Natural killer cell (primary cell): ENCODE measurements around the gene PSME2. TPM values are rescaled to one million over a fixed set of nuclear protein-coding genes. Genes with fewer than 3 reads are reported as not detected.

Experiments
- ATAC-seq, 3 donors: fragments of 150-1000 bp in 2 of 3; fragments of 200-7000 bp in 1 of 3; cut with Tn5 transposase; 1 replicate in 1 of 3; 2 replicates in 2 of 3; pipeline ENCODE4 v1.10.0; 2021; ENCODE audit warnings: mild to moderate bottlenecking in 2 of 3, moderate library complexity in 2 of 3
- DNase-seq, 2 donors: peaks; one replicate each; pipeline versions ENCODE4 v3.0.0 to v3.0.0-alpha.2; 2013 to 2021; ENCODE audit warnings: mixed read lengths in 1 of 2
- H3K27ac ChIP-seq: one replicate; pipeline ENCODE4 v1.5.1; 2013; ENCODE audit warnings: mild to moderate bottlenecking, low read length
- H3K27me3 ChIP-seq: one replicate; pipeline ENCODE4 v1.6.1; 2013; ENCODE audit warnings: low read length; ENCODE audit not compliant: control insufficient read depth, insufficient read depth
- H3K36me3 ChIP-seq: one replicate; pipeline ENCODE4 v1.6.1; 2013; ENCODE audit warnings: low read length; ENCODE audit not compliant: control insufficient read depth, insufficient read depth
- H3K4me1 ChIP-seq: one replicate; pipeline ENCODE4 v1.6.1; 2013; ENCODE audit warnings: low read length; ENCODE audit not compliant: control insufficient read depth, insufficient read depth
- H3K4me3 ChIP-seq: one replicate; pipeline ENCODE4 v1.5.1; 2013; ENCODE audit warnings: low read length
- H3K9me3 ChIP-seq: one replicate; pipeline ENCODE4 v1.6.1; 2013; ENCODE audit warnings: low read length; ENCODE audit not compliant: control insufficient read depth, insufficient read depth
- H3K27ac Mint-ChIP-seq, 2 donors: one replicate each; pipeline ENCODE4 v1.8.0; 2022; ENCODE audit warnings: mild to moderate bottlenecking in 2 of 2, mixed read lengths in 2 of 2, moderate library complexity in 1 of 2
- H3K27me3 Mint-ChIP-seq, 2 donors: one replicate each; pipeline ENCODE4 v1.8.0; 2022; ENCODE audit warnings: low read depth in 2 of 2, mixed read lengths in 2 of 2
- H3K36me3 Mint-ChIP-seq: one replicate; pipeline ENCODE4 v1.8.0; 2022; ENCODE audit warnings: mixed read lengths
- H3K4me1 Mint-ChIP-seq, 2 donors: one replicate each; pipeline ENCODE4 v1.8.0; 2022; ENCODE audit warnings: mixed read lengths in 2 of 2
- H3K4me3 Mint-ChIP-seq: one replicate; pipeline ENCODE4 v1.8.0; 2022; ENCODE audit warnings: mild to moderate bottlenecking, moderate library complexity, mixed read lengths
- H3K9me3 Mint-ChIP-seq, 2 donors: one replicate each; pipeline ENCODE4 v1.8.0; 2022; ENCODE audit warnings: mixed read lengths in 2 of 2
- WGBS: methylation state at CpG from one replicate; pipeline ENCODE4 v1.1.7; 2013; ENCODE audit warnings: missing lambda C conversion rate; ENCODE audit not compliant: insufficient coverage; 5-methylcytosine and 5-hydroxymethylcytosine counted together
- intact Hi-C: fragments of 100-400 bp; cut with micrococcal nuclease; formaldehyde crosslinking; loops from one replicate; pipeline ENCODE4 v1.14.2; 2022
- total RNA-seq, 4 donors: library from RNA; stranded (reverse); fragments of 120-200 nt in 1 of 4; gene quantifications; one replicate each; pipeline versions ENCODE4 v1.2.3 to v1.2.4, GENCODE V29; 2013 to 2022
- TF ChIP-seq, protein P1 (sequence below): fragments of 200-600 bp; IDR thresholded peaks from one replicate; pipeline ENCODE4 v1.8.0; 2022; ENCODE audit warnings: antibody characterized with exemption

Gene PSME2
- total RNA-seq, 3 donors from 2014 or later (not counting 1 experiment from before 2014, with no cell fraction given): 193 to 237 (median 234) TPM

DNA sequence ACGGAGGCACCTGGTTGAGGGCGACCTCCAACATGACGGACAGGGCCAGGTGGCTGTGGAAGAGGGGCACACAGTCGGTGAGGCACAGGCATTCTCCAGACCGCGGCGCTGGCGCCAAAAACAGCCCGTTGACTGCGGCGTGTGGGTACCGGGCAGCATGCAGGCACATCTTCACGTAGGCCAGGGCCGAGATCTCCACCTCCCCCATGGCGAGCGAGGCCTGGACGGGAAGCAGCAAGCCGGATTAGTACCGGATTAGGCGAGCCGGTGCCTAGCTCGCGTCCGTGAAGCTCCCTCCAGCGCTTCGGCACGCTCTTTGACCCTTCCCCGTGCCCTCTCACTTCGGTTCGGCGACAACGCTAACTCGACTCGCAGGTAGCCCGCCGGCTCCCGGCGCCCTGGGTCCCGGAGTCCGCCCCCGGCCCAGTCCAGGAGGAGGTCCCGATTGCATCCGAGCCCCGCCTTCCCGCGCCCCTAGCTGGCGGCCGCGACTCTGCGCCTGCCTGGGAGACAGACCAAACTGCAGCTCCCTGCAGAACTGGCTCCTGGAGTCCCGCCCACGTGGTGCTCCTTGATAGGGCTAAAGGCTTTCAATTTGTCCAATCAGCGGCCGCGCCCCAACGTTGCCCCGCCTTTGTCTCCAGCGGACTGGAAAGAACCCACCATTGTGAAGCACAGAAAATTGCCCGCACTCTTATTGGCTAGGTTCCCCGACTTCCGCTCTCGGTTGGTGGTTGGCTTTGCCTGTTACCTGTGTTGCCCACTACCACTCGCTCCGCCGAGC, 5.1 kb downstream of the PSME2 start, which contains the start of gene EMC9:
TSS of gene EMC9 (minus strand) at position 495 of the 784 bp plus-strand sequence. CDS start at position 208, 287 bp downstream.
- Mint-ChIP-seq H3K9me3 (no peaks in the 10 kb centered on the region), H3K27ac (peak within 1 kb of the TSS; percentile 86 to 93), H3K27me3 (no peaks in the 10 kb centered on the region), H3K4me3 (peak within 1 kb of the TSS; percentile 73), H3K36me3 (peaks cover 7% of the 10 kb centered on the region), H3K4me1 (peaks cover 54 to 73% of the 10 kb centered on the region in 2 donors)
- H3K4me1 ChIP-seq: peaks cover 55% of the 10 kb centered on the region
- H3K9me3 ChIP-seq: no peaks in the 10 kb centered on the region
- peak within 1 kb of the TSS; percentile 75 for H3K27ac ChIP-seq
- peaks cover 43% of the 10 kb centered on the region for H3K36me3 ChIP-seq
- H3K27me3 ChIP-seq: no peaks in the 10 kb centered on the region
- intact Hi-C loops: loop anchor here (1.0 kb wide), 1 partner anchor 27 kb away; the partner anchor contains the start of genes DCAF11 and NRL
- DNase-seq (peak; percentile 98 to 99), ATAC-seq (peak; percentile 89 to 97 (median 91))
- TF ChIP-seq, protein P1, sequence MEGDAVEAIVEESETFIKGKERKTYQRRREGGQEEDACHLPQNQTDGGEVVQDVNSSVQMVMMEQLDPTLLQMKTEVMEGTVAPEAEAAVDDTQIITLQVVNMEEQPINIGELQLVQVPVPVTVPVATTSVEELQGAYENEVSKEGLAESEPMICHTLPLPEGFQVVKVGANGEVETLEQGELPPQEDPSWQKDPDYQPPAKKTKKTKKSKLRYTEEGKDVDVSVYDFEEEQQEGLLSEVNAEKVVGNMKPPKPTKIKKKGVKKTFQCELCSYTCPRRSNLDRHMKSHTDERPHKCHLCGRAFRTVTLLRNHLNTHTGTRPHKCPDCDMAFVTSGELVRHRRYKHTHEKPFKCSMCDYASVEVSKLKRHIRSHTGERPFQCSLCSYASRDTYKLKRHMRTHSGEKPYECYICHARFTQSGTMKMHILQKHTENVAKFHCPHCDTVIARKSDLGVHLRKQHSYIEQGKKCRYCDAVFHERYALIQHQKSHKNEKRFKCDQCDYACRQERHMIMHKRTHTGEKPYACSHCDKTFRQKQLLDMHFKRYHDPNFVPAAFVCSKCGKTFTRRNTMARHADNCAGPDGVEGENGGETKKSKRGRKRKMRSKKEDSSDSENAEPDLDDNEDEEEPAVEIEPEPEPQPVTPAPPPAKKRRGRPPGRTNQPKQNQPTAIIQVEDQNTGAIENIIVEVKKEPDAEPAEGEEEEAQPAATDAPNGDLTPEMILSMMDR: peak; percentile 20
- WGBS: under 1% methylated on average over 65 of the region's 65 CpGs
- peak within 1 kb of the TSS; percentile 59 for H3K4me3 ChIP-seq

GRCh38 chr14:24139272-24139934, 7.0 kb downstream of the PSME2 start:
- no peak overlapping the region for H3K27ac ChIP-seq
- H3K4me3 ChIP-seq: no peak overlapping the region
- Mint-ChIP-seq H3K27me3 (no peaks in the 10 kb centered on the region), H3K9me3 (no peaks in the 10 kb centered on the region), H3K4me1 (peaks cover 47 to 63% of the 10 kb centered on the region in 2 donors), H3K4me3 (peak overlapping the region; percentile 63), H3K36me3 (peaks cover 5% of the 10 kb centered on the region), H3K27ac (peak overlapping the region; percentile 70 to 71)
- intact Hi-C loops: loop anchor here (10.0 kb wide), 1 partner anchor 1215 kb away; the partner anchor contains the start of gene PRMT5
- H3K9me3 ChIP-seq: no peaks in the 10 kb centered on the region
- no peaks in the 10 kb centered on the region for H3K27me3 ChIP-seq
- H3K36me3 ChIP-seq: peaks cover 40% of the 10 kb centered on the region
- TF ChIP-seq, protein P1: no peak
- peaks cover 46% of the 10 kb centered on the region for H3K4me1 ChIP-seq
- WGBS: 91% methylated on average over 9 of the region's 9 CpGs
- ATAC-seq (no peak), DNase-seq (peak in 1 of 2 donors; percentile 42)

DNA sequence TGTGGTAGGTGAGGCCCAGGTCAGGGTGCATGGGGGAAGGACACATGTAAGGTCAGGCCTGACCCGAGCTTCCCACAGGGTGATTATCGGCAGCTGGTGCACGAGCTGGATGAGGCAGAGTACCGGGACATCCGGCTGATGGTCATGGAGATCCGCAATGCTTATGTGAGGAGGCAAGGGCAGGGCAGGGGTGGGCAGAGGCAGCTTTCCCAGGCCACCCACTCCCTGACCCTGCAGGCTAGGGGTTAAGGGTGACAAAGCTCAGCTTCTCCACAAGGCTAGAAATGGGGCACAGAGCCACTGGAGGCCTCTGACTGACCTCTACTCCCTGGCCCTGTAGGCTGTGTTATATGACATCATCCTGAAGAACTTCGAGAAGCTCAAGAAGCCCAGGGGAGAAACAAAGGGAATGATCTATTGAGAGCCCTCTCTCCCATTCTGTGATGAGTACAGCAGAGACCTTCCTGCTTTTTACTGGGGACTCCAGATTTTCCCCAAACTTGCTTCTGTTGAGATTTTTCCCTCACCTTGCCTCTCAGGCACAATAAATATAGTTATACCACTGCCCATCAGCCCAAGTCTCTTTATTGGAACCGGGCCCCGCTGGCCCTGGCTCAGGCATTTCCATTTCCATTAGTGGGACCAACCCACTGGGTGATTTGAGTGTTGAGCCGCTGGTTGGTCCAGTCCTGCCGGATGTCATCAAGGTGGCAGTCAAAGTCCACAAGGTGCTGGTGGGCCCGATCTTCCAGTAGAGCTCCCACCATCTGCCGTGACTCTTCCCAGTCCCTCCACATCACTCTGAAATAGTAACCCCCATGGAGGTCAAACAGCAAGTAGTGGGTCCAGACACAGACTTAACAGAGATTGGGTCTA, 7.8 kb downstream of the PSME2 start:
- Mint-ChIP-seq H3K9me3 (no peaks in the 10 kb centered on the region), H3K36me3 (no peaks in the 10 kb centered on the region), H3K27me3 (no peaks in the 10 kb centered on the region), H3K4me1 (peaks cover 42 to 57% of the 10 kb centered on the region in 2 donors), H3K4me3 (peak overlapping the region; percentile 63), H3K27ac (peak overlapping the region; percentile 70 to 71)
- Histone ChIP-seq H3K27me3 (no peaks in the 10 kb centered on the region), H3K9me3 (no peaks in the 10 kb centered on the region), H3K36me3 (peaks cover 32% of the 10 kb centered on the region), H3K4me3 (no peak overlapping the region), H3K4me1 (peaks cover 46% of the 10 kb centered on the region), H3K27ac (no peak overlapping the region)
- DNase-seq: no peak
- intact Hi-C loops: loop anchor here (10.0 kb wide), 1 partner anchor 1214 kb away; the partner anchor contains the start of gene PRMT5
- TF ChIP-seq, protein P1: no peak
- no peak for ATAC-seq
- 95% methylated on average over 13 of the region's 13 CpGs for WGBS
